ENCODE data around the gene EIF2B4. TPM values are rescaled to one million over a fixed set of nuclear protein-coding genes. Genes with fewer than 3 reads are reported as not detected.

The EIF2B4 gene
- total and polyA plus RNA-seq, 2 of the 8 experiments (the other 6 are each of a cell fraction or from before 2014, with no cell fraction given): 60.0 to 63.2 TPM

DNA sequence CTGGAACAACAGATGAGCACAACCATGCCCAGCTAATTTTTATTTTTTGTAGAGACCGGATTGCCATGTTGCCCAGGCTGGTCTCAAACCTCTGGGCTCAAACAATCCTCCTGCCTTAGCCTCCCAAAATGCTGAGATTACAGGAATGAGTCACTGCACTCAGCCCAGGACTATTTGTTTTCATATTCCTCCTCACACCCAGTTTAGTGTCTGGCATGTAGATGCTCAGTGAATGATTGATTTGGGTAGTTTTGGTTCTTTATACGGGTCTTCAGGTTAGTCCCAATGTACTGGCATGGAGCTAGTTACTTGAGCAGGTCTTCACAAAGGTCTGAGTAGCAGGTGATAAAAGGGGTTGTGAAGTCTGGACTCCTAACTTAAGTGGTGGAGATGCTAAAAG lies 6.2 kb downstream of the EIF2B4 start:
- no peak overlapping the region for H3K14ac ChIP-seq (ENCODE audit: insufficient read length)
- H3K23ac ChIP-seq (ENCODE audit: insufficient read length): no peak overlapping the region
- H3K79me2 ChIP-seq (ENCODE audit: control insufficient read depth in 1 of 2, insufficient read depth in 2 of 2, low read length in 2 of 2): peaks cover 0 to 3% of the 10 kb centered on the region in 2 experiments; a peak in 1 of 4 replicates
- ChIA-PET POLR2A (ENCODE audit: partially characterized antibody) (interaction anchor here (1.0 to 8.0 kb wide), 9 partner anchors 7 to 229 kb away, joined by 3 to 114 read pairs (median 4); partner anchors contain the start of genes GTF3C2, PPM1G, PREB and ZNF513), CTCF (ENCODE audit: partially characterized antibody) (interaction anchor here (0.8 to 1.2 kb wide), 2 partner anchors 80 to 85 kb away, joined by 3 read pairs; no protein-coding TSS in a partner anchor)
- DNase-seq (ENCODE audit: low read depth in 1 of 2, low spot score in 2 of 2): no peak
- no peak overlapping the region for H3K4me2 ChIP-seq (ENCODE audit: insufficient read depth in 1 of 2, low read depth in 2 of 2, low read length in 2 of 2)
- no peak overlapping the region for H2BK5ac ChIP-seq (ENCODE audit: low read depth, low read length)
- H3K9ac ChIP-seq (replicated peaks in 1 of 4; ENCODE audit: extremely low read depth in 1 of 4, low read depth in 3 of 4, low read length in 3 of 4): no peak overlapping the region
- H3K4me1 ChIP-seq (replicated peaks in 1 of 4; ENCODE audit: control insufficient read depth in 3 of 4, insufficient read depth in 4 of 4, low read length in 3 of 4): no peaks in the 10 kb centered on the region
- no peak overlapping the region for H2BK12ac ChIP-seq (ENCODE audit: low read depth, low read length)
- H3K36me3 ChIP-seq (ENCODE audit: control insufficient read depth in 2 of 4, insufficient read depth in 4 of 4, low read length in 3 of 4): peaks cover 21 to 46% (median 34%) of the 10 kb centered on the region in 4 experiments
- H3K18ac ChIP-seq (ENCODE audit: extremely low read depth, low read length): no peak overlapping the region
- H2BK15ac ChIP-seq (ENCODE audit: low read length): no peak overlapping the region
- 92% methylated on average over 2 of the region's 2 CpGs; no CpG with 5 or more reads in 1 of the 2 experiments for WGBS, 2 experiments (ENCODE audit: extremely low coverage in 1 of 2, insufficient coverage in 1 of 2, insufficient read length in 1 of 2, insufficient replicate concordance in 2 of 2, low coverage in 1 of 2, low lambda C conversion rate in 2 of 2, missing lambda C conversion rate in 1 of 2)
- H3K27ac ChIP-seq (ENCODE audit: low read depth, low read length): no peak overlapping the region
- no peak overlapping the region for H2AFZ ChIP-seq (ENCODE audit: low read length)
- no peak overlapping the region for H2BK120ac ChIP-seq (replicated peaks; ENCODE audit: low read depth, low read length)
- FAIRE-seq: no peak
- no peaks in the 10 kb centered on the region for H3K9me3 ChIP-seq (ENCODE audit: insufficient read depth in 2 of 2, low read depth in 1 of 2, low read length in 1 of 2)
- no peaks in the 10 kb centered on the region for H3K27me3 ChIP-seq (replicated peaks in 1 of 4; ENCODE audit: control insufficient read depth in 3 of 4, extremely low read depth in 1 of 4, insufficient read depth in 3 of 4, low read length in 3 of 4)
- peaks cover 0 to 3% of the 10 kb centered on the region in 2 experiments for H4K20me1 ChIP-seq (replicated peaks in 1 of 2; ENCODE audit: control insufficient read depth in 1 of 2, insufficient read depth in 2 of 2, low read length in 2 of 2)
- no peak overlapping the region for H2AK5ac ChIP-seq (ENCODE audit: low read depth, low read length)
- H3K79me1 ChIP-seq (ENCODE audit: low read depth, low read length): peaks cover 3% of the 10 kb centered on the region; the same call in 1 of the 2 replicates
- H4K91ac ChIP-seq (replicated peaks; ENCODE audit: insufficient read length, low read length): no peak overlapping the region
- no peak overlapping the region for H4K5ac ChIP-seq (ENCODE audit: insufficient read length, low read depth, low read length)
- no peak overlapping the region for H3K56ac ChIP-seq (replicated peaks; ENCODE audit: insufficient read length, low read depth, low read length)
- no peak overlapping the region for H3K4ac ChIP-seq (replicated peaks; ENCODE audit: insufficient read length, low read depth, low read length)
- TF ChIP-seq EZH2 (IDR thresholded peaks at IDR 0.05; ENCODE audit: low read depth, low read length, severe bottlenecking) (no peak), CEBPB (IDR thresholded peaks at IDR 0.05; ENCODE audit: low read depth, low read length) (no peak), CTBP2 (IDR thresholded peaks at IDR 0.05; ENCODE audit: borderline replicate concordance, insufficient read depth, insufficient read length, low read length) (no peak)
- H4K8ac ChIP-seq (ENCODE audit: extremely low read depth, insufficient read depth, low read length): no peak overlapping the region
- no peaks in the 10 kb centered on the region for H3K23me2 ChIP-seq (ENCODE audit: low read depth, low read length)
- H2BK20ac ChIP-seq (ENCODE audit: low read length): no peak overlapping the region
- H3K4me3 ChIP-seq (ENCODE audit: extremely low read depth in 1 of 4, insufficient read depth in 2 of 4, low read depth in 3 of 4, low read length in 4 of 4): no peak overlapping the region
